Tibial nerve (tissue), 4 donors: ENCODE measurements around the gene AP3M1.

Source experiments
- EP300 ChIP-seq, 2 donors: sonication (generic); formaldehyde crosslinking; IDR thresholded peaks; one replicate each; pipeline ENCODE4 v1.6.1; 2017; ENCODE audit warnings: antibody characterized with exemption in 2 of 2, mild to moderate bottlenecking in 1 of 2
- POLR2A ChIP-seq, 2 donors: fragments of 450-650 bp; IDR thresholded peaks; one replicate each; pipeline ENCODE4 v1.6.1; 2017; ENCODE audit warnings: antibody characterized with exemption in 2 of 2, mild to moderate bottlenecking in 2 of 2, moderate library complexity in 2 of 2
- TF ChIP-seq, protein P1 (sequence below), 5 experiments: fragments of 200-600 bp in 3 of 5; fragments of 450-650 bp in 2 of 5; sonication (generic) in 3 of 5; IDR thresholded peaks; one replicate each; pipeline ENCODE4 v1.5.1; 2016 to 2019; ENCODE audit warnings: antibody characterized with exemption in 5 of 5, mild to moderate bottlenecking in 3 of 5, moderate library complexity in 2 of 5

DNA sequence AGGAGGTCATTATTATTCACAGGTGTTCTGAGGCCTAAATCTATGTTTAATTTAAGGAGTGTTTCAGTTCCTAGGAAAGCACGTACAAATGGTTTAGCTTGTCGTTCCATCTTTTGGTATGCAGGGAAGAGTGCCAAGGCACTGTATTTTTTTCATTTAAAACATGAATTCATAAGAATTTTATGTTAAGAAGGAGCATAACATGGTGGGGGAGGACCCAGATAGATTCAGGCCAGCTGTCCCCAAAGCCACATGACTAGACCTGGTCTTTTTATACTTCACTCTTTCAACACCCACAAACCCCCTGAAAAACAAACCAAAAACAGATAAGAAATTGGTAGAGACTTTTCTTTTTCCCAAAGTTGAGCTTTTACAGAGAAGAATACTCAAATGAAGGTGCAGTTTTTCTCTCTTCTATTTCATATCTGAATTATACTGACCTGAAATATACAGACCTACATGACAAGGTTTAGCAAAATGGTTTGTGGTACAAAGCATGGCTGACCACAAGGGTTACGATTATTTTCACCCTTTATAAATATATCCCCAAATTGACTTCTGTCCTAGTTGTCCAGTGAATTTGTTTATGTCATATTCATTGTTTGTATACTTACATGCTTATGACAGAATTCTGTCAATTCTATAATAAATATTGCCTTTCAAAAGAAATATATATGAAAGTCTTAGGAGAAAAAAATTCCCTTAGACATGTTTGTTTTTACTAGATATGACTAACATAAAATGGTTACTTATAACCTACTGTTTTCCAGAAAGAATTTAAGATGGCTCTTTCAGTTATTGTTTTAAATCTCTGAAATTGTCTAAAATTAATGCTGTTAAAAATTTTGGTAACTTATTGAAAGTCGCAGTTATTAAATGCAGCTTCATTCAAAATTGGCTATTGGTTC lies 71.3 kb downstream of the AP3M1 start:
- TF ChIP-seq, protein P1, sequence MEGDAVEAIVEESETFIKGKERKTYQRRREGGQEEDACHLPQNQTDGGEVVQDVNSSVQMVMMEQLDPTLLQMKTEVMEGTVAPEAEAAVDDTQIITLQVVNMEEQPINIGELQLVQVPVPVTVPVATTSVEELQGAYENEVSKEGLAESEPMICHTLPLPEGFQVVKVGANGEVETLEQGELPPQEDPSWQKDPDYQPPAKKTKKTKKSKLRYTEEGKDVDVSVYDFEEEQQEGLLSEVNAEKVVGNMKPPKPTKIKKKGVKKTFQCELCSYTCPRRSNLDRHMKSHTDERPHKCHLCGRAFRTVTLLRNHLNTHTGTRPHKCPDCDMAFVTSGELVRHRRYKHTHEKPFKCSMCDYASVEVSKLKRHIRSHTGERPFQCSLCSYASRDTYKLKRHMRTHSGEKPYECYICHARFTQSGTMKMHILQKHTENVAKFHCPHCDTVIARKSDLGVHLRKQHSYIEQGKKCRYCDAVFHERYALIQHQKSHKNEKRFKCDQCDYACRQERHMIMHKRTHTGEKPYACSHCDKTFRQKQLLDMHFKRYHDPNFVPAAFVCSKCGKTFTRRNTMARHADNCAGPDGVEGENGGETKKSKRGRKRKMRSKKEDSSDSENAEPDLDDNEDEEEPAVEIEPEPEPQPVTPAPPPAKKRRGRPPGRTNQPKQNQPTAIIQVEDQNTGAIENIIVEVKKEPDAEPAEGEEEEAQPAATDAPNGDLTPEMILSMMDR (IDR thresholded peaks at IDR 0.05) = no peak
- TF ChIP-seq EP300 (IDR thresholded peaks at IDR 0.05) (no peak), POLR2A (IDR thresholded peaks at IDR 0.05) (no peak)
